SU-DHL-6 (cell line): ENCODE results near the gene TMEM108.

Source experiments
- H2AFZ ChIP-seq: fragments of 200-600 bp; sonication (generic); 2 replicates; pipeline ENCODE4 v1.6.1; 2014; ENCODE audit warnings: low read depth, mild to moderate bottlenecking, moderate library complexity, mixed read lengths, antibody characterized with exemption, low read length; ENCODE audit not compliant: severe bottlenecking
- H3F3A ChIP-seq: fragments of 200-600 bp; shearing (Covaris generic); 2 replicates; pipeline ENCODE4 v1.6.0; 2016; ENCODE audit warnings: antibody characterized with exemption, mild to moderate bottlenecking; ENCODE audit not compliant: insufficient read depth
- H3K27ac ChIP-seq: fragments of 200-600 bp; sonication (generic); 2 replicates; pipeline ENCODE4 v1.5.1; 2016; ENCODE audit warnings: low read depth, mild to moderate bottlenecking, low read length, moderate library complexity, mixed read lengths
- H3K27me3 ChIP-seq: fragments of 200-600 bp; sonication (generic), shearing (Covaris generic); 2 replicates; pipeline ENCODE4 v1.6.0; 2014; ENCODE audit warnings: mild to moderate bottlenecking, low read length
- H3K36me3 ChIP-seq: fragments of 200-600 bp; sonication (generic); 2 replicates; pipeline ENCODE4 v1.6.1; 2014; ENCODE audit warnings: mild to moderate bottlenecking, low read length, mixed read lengths
- H3K4me2 ChIP-seq: fragments of 300-600, 200-600 bp; shearing (Covaris generic), sonication (generic); 2 replicates; pipeline ENCODE4 v1.6.0; 2014; ENCODE audit warnings: low read length, low read depth, mild to moderate bottlenecking; ENCODE audit not compliant: poor library complexity, severe bottlenecking
- H3K4me3 ChIP-seq: fragments of 200-600 bp; sonication (generic); 2 replicates; pipeline ENCODE4 v1.5.1; 2014; ENCODE audit warnings: antibody characterized with exemption, low read length, mild to moderate bottlenecking, mixed read lengths; ENCODE audit not compliant: insufficient read depth, poor library complexity, severe bottlenecking
- H3K79me2 ChIP-seq: fragments of 200-600 bp; sonication (generic); 2 replicates; pipeline ENCODE4 v1.6.1; 2014; ENCODE audit warnings: mild to moderate bottlenecking, low read length, moderate library complexity; ENCODE audit not compliant: insufficient read depth
- H3K9ac ChIP-seq: fragments of 200-600 bp; sonication (generic); 2 replicates; pipeline ENCODE4 v1.7.0; 2014; ENCODE audit warnings: mild to moderate bottlenecking, low read length
- H3K9me2 ChIP-seq: fragments of 200-600 bp; sonication (generic); replicated peaks from 2 replicates; pipeline ENCODE4 v1.6.1; 2014; ENCODE audit warnings: low read length; ENCODE audit not compliant: insufficient read depth
- H3K9me3 ChIP-seq: fragments of 200-600 bp; sonication (generic); 2 replicates; pipeline ENCODE4 v1.6.1; 2014; ENCODE audit warnings: low read length, mixed read lengths; ENCODE audit not compliant: insufficient read depth
- H4K20me1 ChIP-seq: fragments of 200-600 bp; sonication (generic); 2 replicates; pipeline ENCODE4 v1.6.1; 2014; ENCODE audit warnings: low read depth, mild to moderate bottlenecking, antibody characterized with exemption, low read length, moderate library complexity, mixed read lengths
- CTCF ChIP-seq: fragments of 200-600 bp; sonication (generic); IDR thresholded peaks from one replicate; pipeline ENCODE4 v1.5.1; 2017; ENCODE audit warnings: antibody characterized with exemption, mild to moderate bottlenecking, low read length, moderate library complexity; ENCODE audit not compliant: insufficient read depth, poor library complexity, severe bottlenecking
- EZH2phosphoT487 ChIP-seq: fragments of 200-600 bp; sonication (generic), shearing (Covaris generic); conservative IDR thresholded peaks from 2 replicates; pipeline ENCODE4 v1.6.1; 2018; ENCODE audit warnings: mild to moderate bottlenecking, antibody characterized with exemption, low read length, moderate library complexity, mixed read lengths

The TMEM108 gene

GRCh38 chr3:133125171-133125570 is 87.0 kb downstream of the TMEM108 start:
- no peak overlapping the region for H2AFZ ChIP-seq
- no peak overlapping the region for H3K9ac ChIP-seq
- no peak overlapping the region for H3K4me2 ChIP-seq
- H3K36me3 ChIP-seq, result no peaks in the 10 kb centered on the region
- no peaks in the 10 kb centered on the region for H3F3A ChIP-seq
- H3K9me2 ChIP-seq, result no peaks in the 10 kb centered on the region
- H3K27me3 ChIP-seq, result no peaks in the 10 kb centered on the region
- H3K4me3 ChIP-seq, result no peak overlapping the region
- H3K27ac ChIP-seq, result no peak overlapping the region
- H3K79me2 ChIP-seq, result no peaks in the 10 kb centered on the region
- no peaks in the 10 kb centered on the region for H4K20me1 ChIP-seq
- H3K9me3 ChIP-seq, result no peaks in the 10 kb centered on the region
- TF ChIP-seq EZH2phosphoT487, result no peak
- TF ChIP-seq CTCF, result no peak

DNA sequence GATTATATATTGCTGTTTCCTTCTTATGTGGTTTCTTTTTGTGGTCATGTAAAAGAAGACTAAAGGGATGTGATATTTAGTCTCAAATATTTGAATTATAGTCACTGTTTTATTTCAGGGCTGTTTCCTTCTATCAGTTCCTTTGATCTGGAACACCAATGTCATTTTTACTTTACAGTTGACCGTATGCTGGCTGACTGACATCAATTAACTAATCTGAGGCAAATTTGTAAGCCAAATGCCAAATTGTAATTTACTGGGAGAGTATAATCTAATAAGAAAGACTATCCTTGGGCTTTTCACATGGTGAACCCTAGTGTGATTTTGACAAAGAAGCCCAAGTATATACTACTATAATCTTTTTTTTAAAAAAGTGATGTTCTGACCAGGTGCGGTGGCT is 87.6 kb downstream of the TMEM108 start:
- no peaks in the 10 kb centered on the region for H4K20me1 ChIP-seq
- H3K9ac ChIP-seq, result no peak overlapping the region
- H3K4me3 ChIP-seq, result no peak overlapping the region
- H3F3A ChIP-seq, result no peaks in the 10 kb centered on the region
- TF ChIP-seq EZH2phosphoT487 (no peak), CTCF (no peak)
- H3K79me2 ChIP-seq, result no peaks in the 10 kb centered on the region
- no peak overlapping the region for H3K27ac ChIP-seq
- no peaks in the 10 kb centered on the region for H3K36me3 ChIP-seq
- H3K9me3 ChIP-seq, result no peaks in the 10 kb centered on the region
- H2AFZ ChIP-seq, result no peak overlapping the region
- H3K9me2 ChIP-seq, result no peaks in the 10 kb centered on the region
- H3K27me3 ChIP-seq, result no peaks in the 10 kb centered on the region
- H3K4me2 ChIP-seq, result no peak overlapping the region

DNA sequence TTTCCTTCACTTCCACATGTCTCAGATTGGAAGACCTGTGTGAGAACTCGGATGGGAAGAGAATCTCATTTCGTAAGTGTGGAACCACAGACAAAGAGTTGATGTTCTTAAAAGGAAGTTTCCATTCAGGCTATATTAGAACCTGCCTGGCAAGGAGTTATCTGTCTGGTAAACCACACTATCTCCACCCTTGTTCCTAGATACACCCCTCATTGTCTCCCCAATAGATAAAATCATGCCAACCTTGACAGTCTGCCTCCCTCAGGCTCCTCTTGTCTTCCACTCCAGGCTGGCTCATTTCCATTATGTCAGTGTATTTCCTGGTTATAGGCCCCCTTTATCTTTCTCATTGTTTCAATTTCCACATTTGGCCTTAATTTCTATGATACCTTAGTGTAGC is 89.2 kb downstream of the TMEM108 start:
- Histone ChIP-seq H3K36me3 (no peaks in the 10 kb centered on the region), H3K4me3 (no peak overlapping the region), H3K9me2 (no peaks in the 10 kb centered on the region), H3K79me2 (no peaks in the 10 kb centered on the region), H3K27ac (no peak overlapping the region), H3K9me3 (no peaks in the 10 kb centered on the region), H2AFZ (no peak overlapping the region), H3K4me2 (no peak overlapping the region), H3F3A (no peaks in the 10 kb centered on the region), H3K27me3 (no peaks in the 10 kb centered on the region), H4K20me1 (no peaks in the 10 kb centered on the region), H3K9ac (no peak overlapping the region)
- no peak for TF ChIP-seq EZH2phosphoT487
- no peak for TF ChIP-seq CTCF

DNA sequence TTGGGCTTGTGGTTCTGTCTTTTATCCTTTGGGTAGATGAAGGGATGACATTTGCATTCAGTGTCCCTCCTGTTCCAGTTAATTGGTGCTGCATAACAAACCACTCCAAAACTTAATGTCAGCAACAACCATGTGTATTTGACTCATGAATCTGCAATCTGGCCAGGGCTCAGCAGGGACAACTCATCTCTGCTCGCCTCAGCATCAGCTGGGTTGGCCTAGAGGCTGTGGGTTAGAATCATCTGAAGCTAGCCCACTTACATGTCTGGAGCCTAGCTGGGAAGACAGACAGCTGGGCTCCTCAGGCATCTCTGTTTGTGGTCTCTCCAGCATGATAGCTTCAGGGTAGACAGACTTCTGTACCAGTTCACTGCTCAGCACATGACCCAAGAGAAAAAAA is 92.0 kb downstream of the TMEM108 start:
- Histone ChIP-seq H4K20me1 (no peaks in the 10 kb centered on the region), H3K9ac (no peak overlapping the region), H3K36me3 (no peaks in the 10 kb centered on the region), H3K79me2 (no peaks in the 10 kb centered on the region), H3K9me2 (no peaks in the 10 kb centered on the region), H3K27ac (no peak overlapping the region), H3K9me3 (no peaks in the 10 kb centered on the region), H3K4me2 (no peak overlapping the region), H2AFZ (no peak overlapping the region), H3K27me3 (no peaks in the 10 kb centered on the region), H3K4me3 (no peak overlapping the region), H3F3A (no peaks in the 10 kb centered on the region)
- TF ChIP-seq CTCF, result no peak
- TF ChIP-seq EZH2phosphoT487, result no peak
